HepG2 (cell line): Measurements from ENCODE around the gene TBL3. TPM values are rescaled to one million over a fixed set of nuclear protein-coding genes. Genes with fewer than 3 reads are reported as not detected.

Experiments used
- ATAC-seq: fragments of 200-7000 bp; cut with Tn5 transposase; 3 replicates; pipeline ENCODE4 v1.9.1; 2020; ENCODE audit warnings: mild to moderate bottlenecking, moderate library complexity
- BruUV-seq: library from RNA; stranded (reverse); fragments of 400-500 nt; replicated peaks from 2 replicates; lab custom pipeline; 2021; lab: Mats Ljungman, UMichigan
- CTCF ChIA-PET: fragments of 300-600 bp; formaldehyde crosslinking; extraction: SDS; loops from one replicate; lab custom pipeline; 2021; ENCODE audit warnings: low total read pairs, inconsistent platforms, low intra/inter-chr PET ratio; lab: Yijun Ruan, JAX
- POLR2A ChIA-PET: fragments of 350-600 bp; sonication (Branson Sonifier 250); formaldehyde crosslinking; loops from one replicate; lab custom pipeline; 2020; ENCODE audit warnings: antibody characterized with exemption, inconsistent platforms; lab: Yijun Ruan, JAX
- DNase-seq: peaks from one replicate; pipeline ENCODE4 v3.0.0-alpha.2; 2015; ENCODE audit warnings: low spot score
- FAIRE-seq: peaks from 3 replicates; lab custom pipeline; 2011; peaks lifted over from hg19 to GRCh38; lab: Jason Lieb, UNC
- H2AFZ ChIP-seq: one replicate; pipeline ENCODE4 v1.6.1; 2011; ENCODE audit warnings: low read length, inconsistent platforms
- H3K27ac ChIP-seq: fragments of 300-600 bp; 3 replicates; pipeline ENCODE4 v1.8.0; 2011; ENCODE audit warnings: mixed run types, mild to moderate bottlenecking, mixed read lengths, low read length, inconsistent platforms; ENCODE audit not compliant: insufficient read depth; ENCODE audit errors: extremely low read length
- H3K27me3 ChIP-seq, 2 experiments: fragments of 200-600 bp in 1 of 2; 2 replicates in 1 of 2; 3 replicates in 1 of 2; pipeline versions ENCODE4 v1.6.0 to v1.8.0; 2011; ENCODE audit warnings: low read length in 2 of 2, mild to moderate bottlenecking in 2 of 2, moderate library complexity in 2 of 2, inconsistent platforms in 1 of 2; ENCODE audit not compliant: insufficient read depth in 2 of 2, control insufficient read depth in 1 of 2
- H3K36me3 ChIP-seq, 2 experiments: fragments of 200-600 bp in 1 of 2; replicated peaks in 1 of 2; 2 replicates in 1 of 2; 3 replicates in 1 of 2; pipeline versions ENCODE4 v1.5.1 to v1.8.0; 2011; ENCODE audit warnings: low read length in 2 of 2, inconsistent platforms in 1 of 2; ENCODE audit not compliant: insufficient read depth in 2 of 2, control insufficient read depth in 1 of 2
- H3K4me1 ChIP-seq: 2 replicates; pipeline ENCODE4 v1.5.1; 2012; ENCODE audit warnings: low read length, inconsistent platforms; ENCODE audit not compliant: insufficient read depth
- H3K4me2 ChIP-seq: 2 replicates; pipeline ENCODE4 v1.6.0; 2011; ENCODE audit warnings: low read depth, low read length, inconsistent platforms
- H3K4me3 ChIP-seq, 3 experiments: fragments of 200-600 bp in 1 of 3; sonication (generic), shearing (Covaris generic) in 1 of 3; replicated peaks in 1 of 3; 2 replicates each; pipeline ENCODE4 v1.5.1; 2011 to 2016; ENCODE audit warnings: low read length in 3 of 3, inconsistent platforms in 2 of 3, low read depth in 2 of 3, mild to moderate bottlenecking in 2 of 3, control low read depth in 1 of 3, mixed read lengths in 1 of 3; ENCODE audit not compliant: insufficient read depth in 1 of 3
- H3K79me2 ChIP-seq: one replicate; pipeline ENCODE4 v1.6.1; 2011; ENCODE audit warnings: low read length, inconsistent platforms; ENCODE audit not compliant: insufficient read depth
- H3K9ac ChIP-seq: 2 replicates; pipeline ENCODE4 v1.6.0; 2011; ENCODE audit warnings: mild to moderate bottlenecking, low read depth, low read length, inconsistent platforms; ENCODE audit not compliant: insufficient read depth
- H3K9me3 ChIP-seq: 2 replicates; pipeline ENCODE4 v1.5.1; 2012; ENCODE audit warnings: mild to moderate bottlenecking, low read length
- H4K20me1 ChIP-seq: 2 replicates; pipeline ENCODE4 v1.6.0; 2011; ENCODE audit warnings: inconsistent platforms, mild to moderate bottlenecking, low read length, moderate library complexity; ENCODE audit not compliant: insufficient read depth
- AGO2 ChIP-seq: fragments of 200-400 bp; formaldehyde crosslinking; optimal IDR thresholded peaks from 2 replicates; pipeline ENCODE3; 2017; ENCODE audit warnings: mild to moderate bottlenecking, low read depth, low read length, moderate library complexity
- ZNF737 ChIP-seq: sonication (generic); formaldehyde crosslinking; IDR thresholded peaks from 2 replicates; pipeline ENCODE4 v1.5.0; 2020; ENCODE audit warnings: missing genetic modification reagents, mild to moderate bottlenecking, borderline replicate concordance
- ZNF768 ChIP-seq: sonication (generic); formaldehyde crosslinking; IDR thresholded peaks from 2 replicates; pipeline ENCODE4 v1.4.0; 2020; ENCODE audit warnings: missing genetic modification reagents
- ZUFSP ChIP-seq: sonication (generic); formaldehyde crosslinking; IDR thresholded peaks from 2 replicates; pipeline ENCODE4 v1.9.0; 2021; ENCODE audit warnings: missing genetic modification reagents, mild to moderate bottlenecking, borderline replicate concordance
- WGBS: methylation state at CpG from one replicate; pipeline ENCODE4 v1.1.6; 2017; ENCODE audit warnings: low lambda C conversion rate; 5-methylcytosine and 5-hydroxymethylcytosine counted together
- in situ Hi-C: cut with HindIII; loops from 2 replicates; pipeline ENCODE4 v1.10.0; 2017; ENCODE audit warnings: low pct_unique_long_range_greater_than_20kb; ENCODE audit not compliant: extremely low pct_ligation_motif_present
- intact Hi-C: fragments of 100-400 bp; cut with micrococcal nuclease; formaldehyde crosslinking; loops from one replicate; pipeline ENCODE4 v1.10.0; 2022; ENCODE audit not compliant: unreplicated experiment
- polyA plus RNA-seq, 8 experiments: library from polyadenylated mRNA; depleted of rRNA in 3 of 8; stranded (reverse) in 7 of 8; unstranded in 1 of 8; fragments of >200 nt; fragmentation: Illumina TruSeq in 4 of 8; extraction: Trizol in 4 of 8; gene quantifications; 2 replicates each; pipeline versions ENCODE4 v1.2.1 to v1.2.3, GENCODE V29; 2011 to 2016; ENCODE audit warnings: low read depth in 4 of 8, missing spikeins in 1 of 8, mixed read lengths in 1 of 8; ENCODE audit not compliant: insufficient read depth in 1 of 8
- small RNA-seq, 3 experiments: library from RNA; depleted of rRNA; stranded (forward); fragments of <200 nt; gene quantifications; one replicate each; pipeline ENCODE3, GENCODE V24; 2012; ENCODE audit warnings: low read depth in 2 of 3, low replicate concordance in 1 of 3; ENCODE audit not compliant: insufficient read length in 3 of 3, insufficient read depth in 2 of 3
- total RNA-seq, 5 experiments: library from RNA; depleted of rRNA; stranded (reverse); fragments of >200 nt; fragmentation: Illumina TruSeq; extraction: Trizol; gene quantifications; 2 replicates each; pipeline ENCODE4 v1.2.3, GENCODE V29; 2016; ENCODE audit warnings: low read depth in 1 of 5

Gene TBL3
- total and polyA plus RNA-seq, 2 of the 13 experiments (the other 11 are each of a cell fraction or from before 2014, with no cell fraction given), result 16.8 to 38.0 TPM

DNA sequence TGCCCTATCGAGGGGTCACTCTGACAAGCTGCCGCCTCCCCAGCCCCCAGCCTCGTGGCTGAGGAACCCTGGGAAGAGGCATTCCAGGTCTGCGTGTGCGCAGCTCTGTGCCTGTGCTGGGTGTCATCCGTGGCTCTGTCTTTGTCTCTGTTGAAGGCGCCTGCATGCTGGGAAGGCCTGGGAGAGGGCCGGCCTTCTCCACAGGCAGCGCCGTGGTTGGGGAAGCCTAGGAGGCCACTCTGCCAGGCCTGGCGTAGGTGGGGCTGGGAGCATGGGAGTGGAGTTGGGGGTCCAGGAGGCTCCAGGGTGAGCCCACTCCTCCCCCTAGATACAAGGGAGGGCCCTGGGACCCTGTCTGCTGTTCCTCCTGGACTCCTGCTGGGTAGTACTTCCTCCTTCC, 58.2 kb downstream of the TBL3 start:
- no TSS peak for BruUV-seq
- ChIA-PET CTCF (no interaction called here), POLR2A (no interaction called here)
- Histone ChIP-seq H3K9ac (no peak overlapping the region), H2AFZ (no peak overlapping the region), H3K36me3 (no peaks in the 10 kb centered on the region; a peak in 1 of 5 replicates), H3K79me2 (peaks cover 3% of the 10 kb centered on the region), H3K9me3 (no peaks in the 10 kb centered on the region), H3K4me2 (no peak overlapping the region), H3K4me3 (no peak overlapping the region), H3K4me1 (peaks cover 76% of the 10 kb centered on the region), H3K27me3 (peaks cover 0 to 9% of the 10 kb centered on the region in 2 experiments; a peak in 1 of 5 replicates), H3K27ac (no peak overlapping the region), H4K20me1 (0 out of 2 replicates have a peak, but pooled peaks cover 7% of the 10 kb centered on the region)
- FAIRE-seq (no peak), DNase-seq (no peak), ATAC-seq (no peak)
- in situ Hi-C loops, result no loop called here
- TF ChIP-seq ZNF737 (CRISPR knock-in tag) (no peak), ZNF768 (peak; percentile 80; the same call in 1 of the 2 replicates)
- 88% methylated on average over 7 of the region's 11 CpGs for WGBS
- intact Hi-C loops, result no loop called here

- H3K4me1 ChIP-seq, result peaks cover 75% of the 10 kb centered on the region
- H4K20me1 ChIP-seq, result 0 out of 2 replicates have a peak, but pooled peaks cover 7% of the 10 kb centered on the region
- BruUV-seq, result no TSS peak
- peaks cover 0 to 2% of the 10 kb centered on the region in 2 experiments; a peak in 1 of 5 replicates for H3K27me3 ChIP-seq
- H3K4me2 ChIP-seq, result no peak overlapping the region
- 87% methylated on average over 7 of the region's 11 CpGs for WGBS
- H3K9me3 ChIP-seq, result no peaks in the 10 kb centered on the region
- FAIRE-seq (no peak), ATAC-seq (no peak), DNase-seq (no peak)
- in situ Hi-C loops (no loop called here), intact Hi-C loops (no loop called here)
- CTCF ChIA-PET, result no interaction called here
- TF ChIP-seq ZUFSP (CRISPR knock-in tag) (no peak), AGO2 (peak; percentile 32)
- H3K4me3 ChIP-seq, result no peak overlapping the region
- POLR2A ChIA-PET, result interaction anchor here (1.7 kb wide), 1 partner anchor 124 kb away, joined by 4 read pairs; the partner anchor contains the start of gene TRAF7
- no peak overlapping the region for H3K9ac ChIP-seq
- no peak overlapping the region for H2AFZ ChIP-seq
- H3K27ac ChIP-seq, result no peak overlapping the region
- peaks cover 3% of the 10 kb centered on the region for H3K79me2 ChIP-seq
- H3K36me3 ChIP-seq, result no peaks in the 10 kb centered on the region; a peak in 1 of 5 replicates
Measured at GRCh38 chr16:2031081-2031577, 59.3 kb downstream of the TBL3 start.

Small RNA genes within 50 kb of the gene (small RNA-seq; reads per million reads assigned to genes)
- 0 reads per million in 3 experiments for gene AC005363.2
- 0 reads per million in 3 experiments for gene RN7SL219P
- 0 reads per million in 3 experiments for gene SNORA10
- gene SNORA64, result 0 reads per million in 3 experiments

Other genes starting within 250 kb of the TBL3 start
- gene NME3, start 200.5 kb upstream of the TBL3 start, total RNA-seq (2016; rRNA removed; fragmentation: Illumina TruSeq; extraction: Trizol), result 4.9 and 15.9 TPM in 2 replicates
- gene NME3, start 200.5 kb upstream of the TBL3 start, polyA plus RNA-seq (2011; rRNA removed), result 10.4 and 13.9 TPM in 2 replicates
- 1.7 and 7.6 TPM in 2 replicates for gene EME2, start 199.2 kb upstream of the TBL3 start, total RNA-seq (2016; rRNA removed; fragmentation: Illumina TruSeq; extraction: Trizol)
- gene EME2, start 199.2 kb upstream of the TBL3 start, polyA plus RNA-seq (2011; rRNA removed), result 4.4 and 6.5 TPM in 2 replicates
- 129 and 131 TPM in 2 replicates for gene MRPS34, start 198.9 kb upstream of the TBL3 start, total RNA-seq (2016; rRNA removed; fragmentation: Illumina TruSeq; extraction: Trizol)
- gene MRPS34, start 198.9 kb upstream of the TBL3 start, polyA plus RNA-seq (2011; rRNA removed), result 61.3 and 63.5 TPM in 2 replicates
- gene SPSB3, start 189.5 kb upstream of the TBL3 start, total RNA-seq (2016; rRNA removed; fragmentation: Illumina TruSeq; extraction: Trizol), result 8.2 and 13.2 TPM in 2 replicates
- gene SPSB3, start 189.5 kb upstream of the TBL3 start, polyA plus RNA-seq (2011; rRNA removed), result 21.9 and 26.7 TPM in 2 replicates
- 43.8 and 61.5 TPM in 2 replicates for gene NUBP2, start 189.1 kb upstream of the TBL3 start, total RNA-seq (2016; rRNA removed; fragmentation: Illumina TruSeq; extraction: Trizol)
- 25.7 and 33.5 TPM in 2 replicates for gene NUBP2, start 189.1 kb upstream of the TBL3 start, polyA plus RNA-seq (2011; rRNA removed)
- 0.81 and 2.4 TPM in 2 replicates for gene IGFALS, start 178.3 kb upstream of the TBL3 start, total RNA-seq (2016; rRNA removed; fragmentation: Illumina TruSeq; extraction: Trizol)
- gene IGFALS, start 178.3 kb upstream of the TBL3 start, polyA plus RNA-seq (2011; rRNA removed), result 0.34 and 0.95 TPM in 2 replicates
- gene HAGH, start 145.2 kb upstream of the TBL3 start, total RNA-seq (2016; rRNA removed; fragmentation: Illumina TruSeq; extraction: Trizol), result 55.6 and 70.4 TPM in 2 replicates
- 95.4 and 110 TPM in 2 replicates for gene HAGH, start 145.2 kb upstream of the TBL3 start, polyA plus RNA-seq (2011; rRNA removed)
- 45.3 and 55.1 TPM in 2 replicates for gene FAHD1, start 144.8 kb upstream of the TBL3 start, total RNA-seq (2016; rRNA removed; fragmentation: Illumina TruSeq; extraction: Trizol)
- 39.0 and 45.0 TPM in 2 replicates for gene FAHD1, start 144.8 kb upstream of the TBL3 start, polyA plus RNA-seq (2011; rRNA removed)
- not detected in 2 replicates for gene MEIOB, start 99.9 kb upstream of the TBL3 start, total RNA-seq (2016; rRNA removed; fragmentation: Illumina TruSeq; extraction: Trizol)
- gene MEIOB, start 99.9 kb upstream of the TBL3 start, polyA plus RNA-seq (2011; rRNA removed), result 0.05 and 0.17 TPM in 2 replicates
- gene HS3ST6, start 53.6 kb upstream of the TBL3 start, total RNA-seq (2016; rRNA removed; fragmentation: Illumina TruSeq; extraction: Trizol), result not detected in 2 replicates
- gene HS3ST6, start 53.6 kb upstream of the TBL3 start, polyA plus RNA-seq (2011; rRNA removed), result not detected in 2 replicates
- 32.1 and 49.0 TPM in 2 replicates for gene MSRB1, start 28.9 kb upstream of the TBL3 start, total RNA-seq (2016; rRNA removed; fragmentation: Illumina TruSeq; extraction: Trizol)
- 75.4 and 84.2 TPM in 2 replicates for gene MSRB1, start 28.9 kb upstream of the TBL3 start, polyA plus RNA-seq (2011; rRNA removed)
- not detected in 2 replicates for gene RPL3L, start 17.4 kb upstream of the TBL3 start, total RNA-seq (2016; rRNA removed; fragmentation: Illumina TruSeq; extraction: Trizol)
- gene RPL3L, start 17.4 kb upstream of the TBL3 start, polyA plus RNA-seq (2011; rRNA removed), result 0.17 and 0.30 TPM in 2 replicates
- gene NDUFB10, start 12.5 kb upstream of the TBL3 start, total RNA-seq (2016; rRNA removed; fragmentation: Illumina TruSeq; extraction: Trizol), result 143 and 157 TPM in 2 replicates
- gene NDUFB10, start 12.5 kb upstream of the TBL3 start, polyA plus RNA-seq (2011; rRNA removed), result 68.6 and 73.7 TPM in 2 replicates
- 1,908 and 1,988 TPM in 2 replicates for gene RPS2, start 7.2 kb upstream of the TBL3 start, total RNA-seq (2016; rRNA removed; fragmentation: Illumina TruSeq; extraction: Trizol)
- gene RPS2, start 7.2 kb upstream of the TBL3 start, polyA plus RNA-seq (2011; rRNA removed), result 4,513 and 4,514 TPM in 2 replicates
- gene RNF151, start 5.2 kb upstream of the TBL3 start, total RNA-seq (2016; rRNA removed; fragmentation: Illumina TruSeq; extraction: Trizol), result not detected in 2 replicates
- not detected in 2 replicates for gene RNF151, start 5.2 kb upstream of the TBL3 start, polyA plus RNA-seq (2011; rRNA removed)
- 0.21 and 1.4 TPM in 2 replicates for gene NOXO1, start 9.4 kb downstream of the TBL3 start, total RNA-seq (2016; rRNA removed; fragmentation: Illumina TruSeq; extraction: Trizol)
- 0.69 and 1.4 TPM in 2 replicates for gene NOXO1, start 9.4 kb downstream of the TBL3 start, polyA plus RNA-seq (2011; rRNA removed)
- 68.3 and 71.7 TPM in 2 replicates for gene GFER, start 12.1 kb downstream of the TBL3 start, total RNA-seq (2016; rRNA removed; fragmentation: Illumina TruSeq; extraction: Trizol)
- 28.6 and 35.9 TPM in 2 replicates for gene GFER, start 12.1 kb downstream of the TBL3 start, polyA plus RNA-seq (2011; rRNA removed)
- gene SYNGR3, start 17.9 kb downstream of the TBL3 start, total RNA-seq (2016; rRNA removed; fragmentation: Illumina TruSeq; extraction: Trizol), result 0.58 and 0.97 TPM in 2 replicates
- gene SYNGR3, start 17.9 kb downstream of the TBL3 start, polyA plus RNA-seq (2011; rRNA removed), result 5.7 and 7.4 TPM in 2 replicates
- gene ZNF598, start 37.8 kb downstream of the TBL3 start, total RNA-seq (2016; rRNA removed; fragmentation: Illumina TruSeq; extraction: Trizol), result 9.5 and 13.5 TPM in 2 replicates
- gene ZNF598, start 37.8 kb downstream of the TBL3 start, polyA plus RNA-seq (2011; rRNA removed), result 14.2 and 17.6 TPM in 2 replicates
- 0.97 TPM in 1 of 2 replicates, not detected in the other for gene NPW, start 47.7 kb downstream of the TBL3 start, total RNA-seq (2016; rRNA removed; fragmentation: Illumina TruSeq; extraction: Trizol)
- 0.24 and 0.25 TPM in 2 replicates for gene NPW, start 47.7 kb downstream of the TBL3 start, polyA plus RNA-seq (2011; rRNA removed)
- gene NHERF2, start 54.8 kb downstream of the TBL3 start, total RNA-seq (2016; rRNA removed; fragmentation: Illumina TruSeq; extraction: Trizol), result 15.8 and 23.7 TPM in 2 replicates
- 39.3 and 47.2 TPM in 2 replicates for gene NHERF2, start 54.8 kb downstream of the TBL3 start, polyA plus RNA-seq (2011; rRNA removed)
- 64.8 and 64.9 TPM in 2 replicates for gene NTHL1, start 75.8 kb downstream of the TBL3 start, total RNA-seq (2016; rRNA removed; fragmentation: Illumina TruSeq; extraction: Trizol)
- 47.5 and 55.6 TPM in 2 replicates for gene NTHL1, start 75.8 kb downstream of the TBL3 start, polyA plus RNA-seq (2011; rRNA removed)
- 10.3 and 19.6 TPM in 2 replicates for gene TSC2, start 75.9 kb downstream of the TBL3 start, total RNA-seq (2016; rRNA removed; fragmentation: Illumina TruSeq; extraction: Trizol)
- 40.4 and 44.6 TPM in 2 replicates for gene TSC2, start 75.9 kb downstream of the TBL3 start, polyA plus RNA-seq (2011; rRNA removed)
- 9.1 and 22.1 TPM in 2 replicates for gene PKD1, start 163.8 kb downstream of the TBL3 start, total RNA-seq (2016; rRNA removed; fragmentation: Illumina TruSeq; extraction: Trizol)
- 23.0 and 40.7 TPM in 2 replicates for gene PKD1, start 163.8 kb downstream of the TBL3 start, polyA plus RNA-seq (2011; rRNA removed)
- 0.45 and 0.86 TPM in 2 replicates for gene RAB26, start 176.6 kb downstream of the TBL3 start, total RNA-seq (2016; rRNA removed; fragmentation: Illumina TruSeq; extraction: Trizol)
- 3.6 and 3.7 TPM in 2 replicates for gene RAB26, start 176.6 kb downstream of the TBL3 start, polyA plus RNA-seq (2011; rRNA removed)
- gene TRAF7, start 183.7 kb downstream of the TBL3 start, total RNA-seq (2016; rRNA removed; fragmentation: Illumina TruSeq; extraction: Trizol), result 40.3 and 47.9 TPM in 2 replicates
- 65.6 and 67.9 TPM in 2 replicates for gene TRAF7, start 183.7 kb downstream of the TBL3 start, polyA plus RNA-seq (2011; rRNA removed)
- gene CASKIN1, start 224.6 kb downstream of the TBL3 start, total RNA-seq (2016; rRNA removed; fragmentation: Illumina TruSeq; extraction: Trizol), result 1.2 and 1.4 TPM in 2 replicates
- 2.2 and 9.4 TPM in 2 replicates for gene CASKIN1, start 224.6 kb downstream of the TBL3 start, polyA plus RNA-seq (2011; rRNA removed)
- gene MLST8, start 233.4 kb downstream of the TBL3 start, total RNA-seq (2016; rRNA removed; fragmentation: Illumina TruSeq; extraction: Trizol), result 25.2 and 30.8 TPM in 2 replicates
- gene MLST8, start 233.4 kb downstream of the TBL3 start, polyA plus RNA-seq (2011; rRNA removed), result 70.9 and 72.7 TPM in 2 replicates
- 1.7 and 5.8 TPM in 2 replicates for gene BRICD5, start 238.8 kb downstream of the TBL3 start, total RNA-seq (2016; rRNA removed; fragmentation: Illumina TruSeq; extraction: Trizol)
- 1.6 and 2.0 TPM in 2 replicates for gene BRICD5, start 238.8 kb downstream of the TBL3 start, polyA plus RNA-seq (2011; rRNA removed)
- 15.6 and 18.3 TPM in 2 replicates for gene PGP, start 242.8 kb downstream of the TBL3 start, total RNA-seq (2016; rRNA removed; fragmentation: Illumina TruSeq; extraction: Trizol)
- 7.3 and 8.4 TPM in 2 replicates for gene PGP, start 242.8 kb downstream of the TBL3 start, polyA plus RNA-seq (2011; rRNA removed)